ENCODE results near the gene TOR2A.

TOR2A gene

DNA sequence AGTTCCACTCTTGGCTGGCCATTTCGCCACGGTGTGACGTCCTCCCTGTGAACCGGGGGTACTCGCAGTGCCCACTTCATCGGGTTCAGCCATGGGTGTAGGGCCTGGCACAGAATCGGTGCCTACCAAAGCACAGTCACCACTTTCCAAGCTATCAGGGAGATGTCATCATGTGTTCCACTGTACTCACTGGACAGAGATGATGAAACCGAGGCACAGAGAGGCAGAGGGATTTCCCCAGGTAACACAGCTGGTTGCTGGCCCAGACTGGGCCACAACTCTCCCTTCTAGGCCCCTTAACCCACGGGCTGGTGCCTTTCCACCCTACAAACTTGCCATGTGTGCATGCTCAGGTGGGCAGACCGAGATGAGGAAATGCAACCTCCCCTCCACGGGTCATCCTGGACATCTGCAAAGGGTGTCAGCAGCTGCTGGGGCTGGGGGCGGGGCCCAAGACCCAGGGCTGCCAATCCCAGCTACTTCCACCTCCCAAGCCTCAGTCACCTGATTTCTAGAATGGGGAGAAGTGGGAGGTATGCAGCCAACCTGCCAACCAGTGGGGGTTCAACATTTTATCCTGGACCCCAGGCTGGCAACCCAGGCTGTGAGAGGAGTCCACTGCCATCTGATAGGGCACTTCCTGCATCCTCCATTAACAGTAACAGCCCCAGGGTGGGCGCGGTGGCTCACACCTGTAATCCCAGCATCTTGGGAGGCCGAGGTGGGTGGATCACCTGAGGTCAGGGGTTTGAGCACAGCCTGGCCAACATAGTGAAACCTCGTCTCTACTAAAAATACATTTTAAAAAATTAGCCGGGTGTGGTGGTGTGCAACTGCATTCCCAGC lies 44.3 kb upstream of the TOR2A start:
- TF ChIP-seq, protein P1, sequence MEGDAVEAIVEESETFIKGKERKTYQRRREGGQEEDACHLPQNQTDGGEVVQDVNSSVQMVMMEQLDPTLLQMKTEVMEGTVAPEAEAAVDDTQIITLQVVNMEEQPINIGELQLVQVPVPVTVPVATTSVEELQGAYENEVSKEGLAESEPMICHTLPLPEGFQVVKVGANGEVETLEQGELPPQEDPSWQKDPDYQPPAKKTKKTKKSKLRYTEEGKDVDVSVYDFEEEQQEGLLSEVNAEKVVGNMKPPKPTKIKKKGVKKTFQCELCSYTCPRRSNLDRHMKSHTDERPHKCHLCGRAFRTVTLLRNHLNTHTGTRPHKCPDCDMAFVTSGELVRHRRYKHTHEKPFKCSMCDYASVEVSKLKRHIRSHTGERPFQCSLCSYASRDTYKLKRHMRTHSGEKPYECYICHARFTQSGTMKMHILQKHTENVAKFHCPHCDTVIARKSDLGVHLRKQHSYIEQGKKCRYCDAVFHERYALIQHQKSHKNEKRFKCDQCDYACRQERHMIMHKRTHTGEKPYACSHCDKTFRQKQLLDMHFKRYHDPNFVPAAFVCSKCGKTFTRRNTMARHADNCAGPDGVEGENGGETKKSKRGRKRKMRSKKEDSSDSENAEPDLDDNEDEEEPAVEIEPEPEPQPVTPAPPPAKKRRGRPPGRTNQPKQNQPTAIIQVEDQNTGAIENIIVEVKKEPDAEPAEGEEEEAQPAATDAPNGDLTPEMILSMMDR (IDR thresholded peaks at IDR 0.05), result no peak
- Histone ChIP-seq H3K79me2 (no peaks in the 10 kb centered on the region), H3K9me3 (ENCODE audit: control insufficient read depth, low read length) (no peaks in the 10 kb centered on the region), H2AFZ (no peak overlapping the region), H3K36me3 (ENCODE audit: control insufficient read depth, insufficient read depth, low read length) (no peaks in the 10 kb centered on the region), H3K27me3 (ENCODE audit: control insufficient read depth, insufficient read depth, low read length) (no peaks in the 10 kb centered on the region), H3K4me1 (no peaks in the 10 kb centered on the region), H3K9ac (no peak overlapping the region), H3K4me3 (ENCODE audit: low read depth, low read length) (no peak overlapping the region), H3K27ac (no peak overlapping the region), H3K4me2 (ENCODE audit: low read length) (no peak overlapping the region)

DNA sequence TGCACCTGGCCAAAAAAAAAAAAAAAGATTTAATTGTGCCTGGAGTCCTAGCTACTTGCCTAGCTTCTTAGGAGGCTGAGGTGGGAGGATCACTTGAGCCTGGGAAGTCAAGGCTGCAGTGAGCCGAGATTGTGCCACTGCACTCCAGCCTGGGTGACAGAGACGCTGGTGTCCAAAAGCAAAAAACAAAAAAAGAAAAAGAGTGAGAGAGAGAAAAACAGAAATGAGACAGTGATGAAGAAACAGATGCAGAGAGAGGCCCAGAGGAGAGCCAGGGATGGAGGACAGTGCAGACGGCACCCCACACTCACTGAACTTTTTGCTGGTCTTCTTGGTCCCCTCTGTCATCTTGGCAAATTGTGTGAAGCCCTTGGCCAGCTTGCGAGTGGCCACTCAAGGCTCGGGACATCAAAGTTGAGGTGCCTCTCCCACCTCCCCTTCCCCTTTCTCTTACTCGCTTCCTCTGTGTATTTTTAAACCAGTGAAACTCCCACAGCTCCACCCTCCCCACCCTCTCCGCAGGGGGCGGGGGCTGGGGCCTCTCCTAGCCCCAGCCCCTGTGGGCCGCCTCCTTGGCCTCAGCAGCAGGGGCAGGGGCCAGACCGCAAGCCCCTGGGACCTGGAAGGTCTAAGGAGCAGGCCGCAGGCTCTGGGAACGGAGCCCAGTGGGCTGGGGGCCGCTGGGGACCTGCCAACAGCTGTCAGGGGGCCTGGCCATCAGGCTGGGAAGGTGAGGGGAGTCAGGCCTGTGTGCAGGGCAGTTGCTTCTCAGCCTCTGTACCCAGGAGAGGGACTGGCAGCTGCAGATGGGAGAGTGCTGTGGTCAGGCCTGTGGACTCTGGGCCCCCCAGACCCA lies 43.4 kb upstream of the TOR2A start, which contains the start of gene SH2D3C:
SH2D3C (minus strand) TSS at position 387 of the 856 bp plus-strand sequence; CDS start at position 348, 39 bp downstream.
- H3K27ac ChIP-seq, result no peak within 1 kb of the TSS
- no peak within 1 kb of the TSS for H3K9ac ChIP-seq
- TF ChIP-seq, protein P1 (IDR thresholded peaks at IDR 0.05), result no peak
- H3K4me3 ChIP-seq (ENCODE audit: low read depth, low read length), result no peak within 1 kb of the TSS
- H3K4me1 ChIP-seq, result no peaks in the 10 kb centered on the region
- no peaks in the 10 kb centered on the region for H3K79me2 ChIP-seq
- H3K4me2 ChIP-seq (ENCODE audit: low read length), result no peak within 1 kb of the TSS
- no peaks in the 10 kb centered on the region for H3K36me3 ChIP-seq (ENCODE audit: control insufficient read depth, insufficient read depth, low read length)
- H2AFZ ChIP-seq, result no peak within 1 kb of the TSS
- H3K9me3 ChIP-seq (ENCODE audit: control insufficient read depth, low read length), result no peaks in the 10 kb centered on the region
- H3K27me3 ChIP-seq (ENCODE audit: control insufficient read depth, insufficient read depth, low read length), result no peaks in the 10 kb centered on the region

DNA sequence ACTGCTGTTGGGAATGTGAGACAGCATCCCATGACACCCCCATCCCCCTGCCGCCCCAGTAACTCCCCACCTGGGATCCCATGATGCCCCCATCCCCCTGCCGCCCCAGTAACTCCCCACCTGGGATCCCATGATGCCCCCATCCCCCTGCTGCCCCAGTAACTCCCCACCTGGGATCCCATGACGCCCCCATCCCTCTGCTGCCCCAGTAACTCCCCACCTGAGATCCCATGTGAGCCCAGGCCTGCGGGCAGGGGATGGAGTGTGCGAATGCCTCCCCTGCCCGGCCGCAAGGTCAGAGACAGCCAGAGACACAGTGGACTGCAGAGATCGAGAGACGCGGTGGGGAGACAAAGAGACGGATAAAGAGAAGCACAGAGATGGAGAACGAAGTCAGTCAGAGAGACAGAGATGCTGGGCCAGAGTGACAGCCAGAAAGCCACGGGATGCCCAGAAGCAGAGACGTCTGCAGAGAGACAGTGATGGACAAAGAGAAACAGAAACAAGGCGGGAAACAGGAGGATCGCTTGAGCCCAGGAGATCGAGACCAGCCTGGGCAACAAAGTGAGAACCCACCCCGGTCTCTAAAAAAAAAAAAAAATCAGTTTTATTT lies 42.4 kb upstream of the TOR2A start:
- no peak overlapping the region for H3K4me2 ChIP-seq (ENCODE audit: low read length)
- no peaks in the 10 kb centered on the region for H3K79me2 ChIP-seq
- TF ChIP-seq, protein P1 (IDR thresholded peaks at IDR 0.05), result no peak
- no peak overlapping the region for H3K4me3 ChIP-seq (ENCODE audit: low read depth, low read length)
- no peaks in the 10 kb centered on the region for H3K4me1 ChIP-seq
- no peaks in the 10 kb centered on the region for H3K9me3 ChIP-seq (ENCODE audit: control insufficient read depth, low read length)
- H2AFZ ChIP-seq, result no peak overlapping the region
- no peak overlapping the region for H3K9ac ChIP-seq
- H3K36me3 ChIP-seq (ENCODE audit: control insufficient read depth, insufficient read depth, low read length), result no peaks in the 10 kb centered on the region
- no peak overlapping the region for H3K27ac ChIP-seq
- no peaks in the 10 kb centered on the region for H3K27me3 ChIP-seq (ENCODE audit: control insufficient read depth, insufficient read depth, low read length)

DNA sequence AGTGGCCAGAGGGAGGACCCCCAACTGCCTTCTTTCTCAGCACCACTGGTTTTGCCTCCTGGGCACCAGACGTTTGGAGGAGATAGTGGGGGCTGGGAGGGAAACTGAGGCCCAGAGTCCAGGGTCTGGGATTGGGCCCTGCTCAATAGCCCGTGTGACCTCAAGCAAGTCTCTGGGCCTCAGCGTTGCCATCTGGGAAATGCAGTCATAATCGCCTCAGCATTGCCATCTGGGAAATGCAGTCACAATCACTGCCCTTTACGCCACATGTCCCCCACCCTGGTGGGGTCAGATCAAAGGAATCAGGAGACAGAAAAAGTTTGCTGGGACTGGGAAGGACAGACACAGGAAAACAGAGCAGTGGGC lies 41.8 kb upstream of the TOR2A start:
- Histone ChIP-seq H2AFZ (no peak overlapping the region), H3K4me3 (ENCODE audit: low read depth, low read length) (no peak overlapping the region), H3K36me3 (ENCODE audit: control insufficient read depth, insufficient read depth, low read length) (no peaks in the 10 kb centered on the region), H3K9me3 (ENCODE audit: control insufficient read depth, low read length) (no peaks in the 10 kb centered on the region), H3K27me3 (ENCODE audit: control insufficient read depth, insufficient read depth, low read length) (no peaks in the 10 kb centered on the region), H3K4me1 (no peaks in the 10 kb centered on the region), H3K79me2 (no peaks in the 10 kb centered on the region), H3K9ac (no peak overlapping the region), H3K27ac (no peak overlapping the region), H3K4me2 (ENCODE audit: low read length) (no peak overlapping the region)
- TF ChIP-seq, protein P1 (IDR thresholded peaks at IDR 0.05), result no peak

Measured in parathyroid adenoma (tissue), 2 donors.